A673 (cell line): Measurements from ENCODE around the gene SREBF1. TPM values are rescaled to one million over a fixed set of nuclear protein-coding genes. Genes with fewer than 3 reads are reported as not detected.
A peak's percentile ranks its signal among the peaks of the same experiment; 100 is the strongest.
"Not testable (repeated sequence)": the region's sequence is repeated elsewhere in the genome, so short reads cannot be mapped to it uniquely, and the experiment has no call there.

Source experiments
- BruUV-seq: library from RNA; stranded (reverse); fragments of 400-500 nt; replicated peaks from 2 replicates; lab custom pipeline; 2021; lab: Mats Ljungman, UMichigan
- CTCF ChIA-PET: fragments of 300-600 bp; sonication (Branson Sonifier 250); formaldehyde crosslinking; loops from one replicate; lab custom pipeline; 2022; ENCODE audit warnings: antibody characterized with exemption; lab: Charles Lee
- POLR2A ChIA-PET: fragments of 300-600 bp; sonication (Branson Sonifier 250); formaldehyde crosslinking; loops from one replicate; lab custom pipeline; 2022; ENCODE audit warnings: antibody characterized with exemption; ENCODE audit not compliant: low non-redundant PET; lab: Charles Lee
- DNase-seq: peaks from one replicate; pipeline ENCODE4 v3.0.0-alpha.2; 2015; ENCODE audit warnings: low spot score
- H3K27ac ChIP-seq: fragments of 200-600 bp; sonication (generic); 2 replicates; pipeline ENCODE4 v1.5.1; 2016; ENCODE audit warnings: mixed run types, low read depth, mild to moderate bottlenecking, mixed read lengths, antibody characterized with exemption, low read length; ENCODE audit not compliant: poor library complexity, severe bottlenecking
- H3K27me3 ChIP-seq: fragments of 200-600 bp; sonication (generic); replicated peaks from 2 replicates; pipeline ENCODE4 v1.6.1; 2017; ENCODE audit warnings: mixed run types, low read depth, mild to moderate bottlenecking, mixed read lengths, antibody characterized with exemption, low read length; ENCODE audit not compliant: insufficient read depth, poor library complexity
- H3K36me3 ChIP-seq: fragments of 200-600 bp; sonication (generic); 2 replicates; pipeline ENCODE4 v1.6.1; 2016; ENCODE audit warnings: mixed run types, mild to moderate bottlenecking, mixed read lengths, antibody characterized with exemption, low read length; ENCODE audit not compliant: insufficient read depth, poor library complexity, severe bottlenecking
- H3K4me1 ChIP-seq: fragments of 200-600 bp; sonication (generic); 2 replicates; pipeline ENCODE4 v1.6.1; 2017; ENCODE audit warnings: mixed run types, mild to moderate bottlenecking, mixed read lengths, antibody characterized with exemption, low read length; ENCODE audit not compliant: insufficient read depth, poor library complexity, severe bottlenecking
- H3K4me3 ChIP-seq: fragments of 200-600 bp; sonication (generic); 2 replicates; pipeline ENCODE4 v1.5.1; 2016; ENCODE audit warnings: low read depth, mixed run types, mild to moderate bottlenecking, mixed read lengths, low read length; ENCODE audit not compliant: poor library complexity, severe bottlenecking
- H3K9me3 ChIP-seq: fragments of 200-600 bp; sonication (generic); 2 replicates; pipeline ENCODE4 v1.6.1; 2016; ENCODE audit warnings: mixed run types, low read depth, mild to moderate bottlenecking, mixed read lengths, antibody characterized with exemption, low read length; ENCODE audit not compliant: poor library complexity, severe bottlenecking
- EZH2 ChIP-seq: fragments of 200-600 bp; sonication (generic); IDR thresholded peaks from 2 replicates; pipeline ENCODE4 v1.6.1; 2017; ENCODE audit warnings: borderline replicate concordance, low read depth, mild to moderate bottlenecking, mixed read lengths, antibody characterized with exemption, low read length; ENCODE audit not compliant: poor library complexity, severe bottlenecking
- intact Hi-C: fragments of 100-400 bp; cut with micrococcal nuclease; formaldehyde crosslinking; loops from one replicate; pipeline ENCODE4 v1.10.0; 2022; ENCODE audit not compliant: unreplicated experiment
- total RNA-seq: library from RNA; stranded (reverse); gene quantifications from 2 replicates; pipeline ENCODE4 v1.2.3, GENCODE V29; 2021
- TF ChIP-seq, protein P1 (sequence below): fragments of 300-800, 200-600 bp; sonication (generic); conservative IDR thresholded peaks from 2 replicates; pipeline ENCODE4 v1.5.1; 2017; ENCODE audit warnings: low read depth, mild to moderate bottlenecking, antibody characterized with exemption, low read length, moderate library complexity, mixed read lengths

SREBF1 gene
- total RNA-seq, 1 experiment from 2014 or later = 240 TPM

DNA sequence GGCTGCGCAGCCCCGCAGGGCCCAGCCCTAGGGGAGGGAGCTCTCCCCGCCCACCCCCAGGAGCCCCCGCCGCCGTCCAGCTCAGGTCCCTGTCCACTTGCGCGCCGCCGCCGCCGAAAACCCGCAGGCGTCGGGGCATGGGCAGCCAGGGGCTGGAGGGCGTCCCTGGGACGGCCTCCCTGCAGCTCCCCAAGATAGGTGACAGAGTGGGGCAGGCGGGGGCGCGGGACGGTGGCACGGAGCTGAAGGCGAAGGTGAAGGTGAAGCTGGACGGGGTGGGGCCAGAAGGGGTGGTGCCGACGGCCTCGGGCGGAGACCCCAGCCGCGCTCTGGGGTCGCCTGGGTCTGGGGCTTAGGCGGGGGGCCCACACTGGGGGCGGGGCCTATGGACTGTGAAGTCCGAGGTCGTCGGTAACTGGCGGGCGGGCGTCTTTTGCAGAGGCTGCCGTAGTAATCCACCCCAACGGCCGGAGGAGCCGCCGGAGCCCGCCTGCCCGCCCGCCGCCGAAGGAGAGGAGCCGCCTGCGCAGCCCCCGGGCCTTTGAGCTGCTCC is 27.2 kb downstream of the SREBF1 start:
- Histone ChIP-seq H3K27ac (peak overlapping the region; percentile 63), H3K27me3 (no peaks in the 10 kb centered on the region), H3K9me3 (no peaks in the 10 kb centered on the region), H3K36me3 (peaks cover 59% of the 10 kb centered on the region), H3K4me3 (no peak overlapping the region), H3K4me1 (peaks cover 37% of the 10 kb centered on the region)
- ChIA-PET CTCF (interaction anchor here (0.6 to 1.3 kb wide), 2 partner anchors 8 to 110 kb away, joined by 3 to 8 read pairs; no protein-coding TSS in a partner anchor), POLR2A (no interaction called here)
- no TSS peak for BruUV-seq
- TF ChIP-seq, protein P1, sequence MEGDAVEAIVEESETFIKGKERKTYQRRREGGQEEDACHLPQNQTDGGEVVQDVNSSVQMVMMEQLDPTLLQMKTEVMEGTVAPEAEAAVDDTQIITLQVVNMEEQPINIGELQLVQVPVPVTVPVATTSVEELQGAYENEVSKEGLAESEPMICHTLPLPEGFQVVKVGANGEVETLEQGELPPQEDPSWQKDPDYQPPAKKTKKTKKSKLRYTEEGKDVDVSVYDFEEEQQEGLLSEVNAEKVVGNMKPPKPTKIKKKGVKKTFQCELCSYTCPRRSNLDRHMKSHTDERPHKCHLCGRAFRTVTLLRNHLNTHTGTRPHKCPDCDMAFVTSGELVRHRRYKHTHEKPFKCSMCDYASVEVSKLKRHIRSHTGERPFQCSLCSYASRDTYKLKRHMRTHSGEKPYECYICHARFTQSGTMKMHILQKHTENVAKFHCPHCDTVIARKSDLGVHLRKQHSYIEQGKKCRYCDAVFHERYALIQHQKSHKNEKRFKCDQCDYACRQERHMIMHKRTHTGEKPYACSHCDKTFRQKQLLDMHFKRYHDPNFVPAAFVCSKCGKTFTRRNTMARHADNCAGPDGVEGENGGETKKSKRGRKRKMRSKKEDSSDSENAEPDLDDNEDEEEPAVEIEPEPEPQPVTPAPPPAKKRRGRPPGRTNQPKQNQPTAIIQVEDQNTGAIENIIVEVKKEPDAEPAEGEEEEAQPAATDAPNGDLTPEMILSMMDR = no peak
- no peak for TF ChIP-seq EZH2
- DNase-seq = no peak
- intact Hi-C loops = loop anchor here (5.0 kb wide), 1 partner anchor 127 kb away; the partner anchor contains the start of gene RAI1

DNA sequence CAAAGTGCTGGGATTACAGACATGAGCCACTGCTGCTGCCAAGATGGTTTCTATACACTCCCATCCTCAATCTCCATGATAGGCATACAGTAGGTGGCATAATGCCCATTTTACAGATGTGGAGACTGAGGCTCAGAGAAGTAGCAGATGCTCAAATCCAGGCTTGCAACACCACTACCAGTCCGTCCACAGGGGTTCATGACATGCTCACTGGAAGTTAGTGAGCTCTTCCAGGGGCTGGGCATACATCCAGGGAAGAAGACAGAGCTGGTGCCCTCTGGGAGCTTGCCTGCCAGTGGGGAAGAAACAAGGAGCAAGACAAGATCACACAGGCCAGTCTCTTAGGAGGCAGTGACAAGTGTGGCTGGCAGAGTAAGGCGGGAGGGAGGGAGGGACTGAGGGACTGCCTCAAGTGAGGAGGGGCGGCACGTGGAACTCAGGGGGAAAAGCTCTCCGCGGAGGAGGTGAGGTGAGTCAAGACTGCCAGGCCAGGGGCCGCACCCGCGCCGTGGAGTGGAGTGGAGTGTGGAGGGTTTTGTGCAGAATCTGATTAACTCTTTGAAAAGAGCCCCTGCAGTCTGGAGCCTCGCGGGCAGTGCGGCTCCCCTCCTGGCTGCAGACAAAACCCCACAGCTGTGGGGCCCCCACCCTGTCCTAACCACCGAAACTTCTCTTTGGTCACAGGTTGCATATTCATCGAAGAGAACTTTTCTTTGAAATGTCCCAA is 27.9 kb downstream of the SREBF1 start:
- ChIA-PET POLR2A (no interaction called here), CTCF (interaction anchor here (1.3 kb wide), 1 partner anchor 110 kb away, joined by 8 read pairs; no protein-coding TSS in a partner anchor)
- peaks cover 57% of the 10 kb centered on the region for H3K36me3 ChIP-seq
- H3K27me3 ChIP-seq = no peaks in the 10 kb centered on the region
- intact Hi-C loops = no loop called here
- no peaks in the 10 kb centered on the region for H3K9me3 ChIP-seq
- no TSS peak for BruUV-seq
- TF ChIP-seq, protein P1 = no peak
- TF ChIP-seq EZH2 = no peak
- H3K4me3 ChIP-seq = no peak overlapping the region
- peak; percentile 55 for DNase-seq
- H3K4me1 ChIP-seq = peaks cover 37% of the 10 kb centered on the region
- H3K27ac ChIP-seq = peak overlapping the region; percentile 14

DNA sequence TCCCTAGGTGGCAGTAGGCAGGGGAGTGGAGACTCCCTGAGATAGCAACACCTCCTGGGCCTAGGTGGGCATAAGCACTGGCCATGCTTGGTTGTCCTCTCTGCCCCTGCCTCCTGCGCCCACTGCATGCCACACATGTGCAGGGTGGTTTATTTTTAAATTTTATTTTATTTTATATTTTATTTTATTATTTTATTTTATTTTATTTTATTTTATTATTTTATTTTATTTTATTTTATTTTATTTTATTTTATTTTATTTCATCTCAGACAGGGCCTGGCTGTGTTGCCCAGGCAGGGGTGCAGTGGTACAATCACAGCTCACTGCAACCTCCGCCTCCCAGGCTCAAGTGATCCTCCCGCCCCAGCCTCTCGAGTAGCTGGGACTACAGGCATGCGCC is 28.6 kb downstream of the SREBF1 start:
- Histone ChIP-seq H3K36me3 (peaks cover 54% of the 10 kb centered on the region), H3K27ac (peak overlapping the region; percentile 50), H3K4me1 (peaks cover 33% of the 10 kb centered on the region)
- intact Hi-C loops, H3K4me3 ChIP-seq, H3K27me3 ChIP-seq, DNase-seq, POLR2A ChIA-PET, BruUV-seq, H3K9me3 ChIP-seq: not testable (repeated sequence)
- CTCF ChIA-PET = interaction anchor here (1.2 kb wide), 1 partner anchor 59 kb away, joined by 3 read pairs; no protein-coding TSS in a partner anchor
